Activated CD4-positive, alpha-beta memory T cell treated with anti-CD3 and anti-CD28 coated beads for 36 hours (primary cell): ENCODE data around the gene SULT1C4. TPM values are rescaled to one million over a fixed set of nuclear protein-coding genes. Genes with fewer than 3 reads are reported as not detected.

Source experiments
- CTCF ChIA-PET: fragments of 350-600 bp; sonication (Branson Sonifier 250); formaldehyde crosslinking; loops from one replicate; lab custom pipeline; 2021; ENCODE audit warnings: antibody characterized with exemption, inconsistent platforms; lab: Charles Lee
- POLR2A ChIA-PET: fragments of 350-600 bp; sonication (Branson Sonifier 250); formaldehyde crosslinking; loops from one replicate; lab custom pipeline; 2021; ENCODE audit warnings: antibody characterized with exemption; lab: Charles Lee
- DNase-seq: peaks from one replicate; pipeline ENCODE4 v3.0.0-alpha.2; 2020
- H3K27ac Mint-ChIP-seq: one replicate; pipeline ENCODE4 v1.8.0; 2021; ENCODE audit warnings: mixed read lengths
- H3K27me3 Mint-ChIP-seq: one replicate; pipeline ENCODE4 v1.8.0; 2021; ENCODE audit warnings: mixed read lengths
- H3K36me3 Mint-ChIP-seq: one replicate; pipeline ENCODE4 v1.8.0; 2021; ENCODE audit warnings: mixed read lengths
- H3K4me1 Mint-ChIP-seq: one replicate; pipeline ENCODE4 v1.8.0; 2021; ENCODE audit warnings: low read depth, mixed read lengths
- H3K4me3 Mint-ChIP-seq: one replicate; pipeline ENCODE4 v1.8.0; 2021; ENCODE audit warnings: mild to moderate bottlenecking, mixed read lengths
- H3K9me3 Mint-ChIP-seq: one replicate; pipeline ENCODE4 v1.8.0; 2021; ENCODE audit warnings: mixed read lengths
- intact Hi-C: fragments of 100-400 bp; cut with micrococcal nuclease; formaldehyde crosslinking; loops from one replicate; pipeline ENCODE4 v1.15.1; 2023
- total RNA-seq, 2 experiments: library from RNA; stranded (reverse); gene quantifications; one replicate each; pipeline ENCODE4 v1.2.3, GENCODE V29; 2021

SULT1C4 gene
- total RNA-seq, 2 experiments from 2014 or later = not detected

DNA sequence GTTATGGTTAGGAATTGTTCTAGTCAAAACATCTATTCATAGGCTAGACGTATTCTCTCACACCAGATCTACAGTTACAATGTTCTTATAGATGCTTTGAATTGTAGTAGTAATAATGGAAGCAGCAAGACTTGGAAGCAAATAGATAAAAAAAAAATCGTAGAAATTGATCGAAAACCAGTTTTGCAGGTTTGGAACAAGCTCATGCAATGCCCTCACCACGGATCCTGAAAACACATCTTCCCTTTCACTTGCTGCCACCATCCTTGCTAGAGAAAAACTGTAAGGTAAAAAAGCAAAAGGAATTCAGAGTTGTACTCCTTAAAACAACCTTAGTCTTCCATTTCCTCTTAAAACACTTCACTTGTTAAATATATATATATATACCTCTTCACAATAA lies 4.4 kb downstream of the SULT1C4 start:
- Mint-ChIP-seq H3K27ac (no peak overlapping the region), H3K9me3 (no peaks in the 10 kb centered on the region)
- POLR2A ChIA-PET = no interaction called here

DNA sequence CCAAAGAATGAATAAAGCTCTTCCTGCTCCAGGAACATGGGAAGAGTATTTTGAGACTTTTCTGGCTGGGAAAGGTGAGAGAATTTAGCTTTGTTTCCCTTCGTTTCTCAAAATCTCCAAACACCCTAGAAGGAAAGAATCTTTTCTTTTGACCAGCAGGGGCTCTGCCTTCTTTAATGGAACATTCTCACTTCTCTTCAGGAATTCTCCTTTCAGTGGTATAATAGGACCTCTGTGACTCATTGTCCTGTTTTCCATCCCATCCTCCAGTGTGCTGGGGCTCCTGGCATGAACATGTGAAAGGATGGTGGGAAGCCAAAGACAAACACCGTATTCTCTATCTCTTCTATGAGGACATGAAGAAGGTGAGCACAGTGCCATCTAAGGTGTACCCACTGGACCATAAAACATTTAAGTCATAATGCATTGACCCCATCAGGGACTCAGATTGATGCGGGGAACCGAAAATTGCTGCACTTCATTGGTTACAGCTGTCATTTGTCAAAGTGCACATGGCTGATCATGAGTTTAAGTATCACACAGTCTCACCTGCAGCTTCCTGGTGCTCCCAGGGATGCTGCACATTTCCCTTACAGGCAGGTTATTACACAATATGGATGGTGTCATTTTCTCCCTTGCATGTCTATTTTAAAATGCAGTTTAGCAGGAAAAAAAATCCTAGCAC lies 5.5 kb downstream of the SULT1C4 start:
- no peaks in the 10 kb centered on the region for H3K9me3 Mint-ChIP-seq
- no peak for DNase-seq
- no peak overlapping the region for H3K27ac Mint-ChIP-seq
- peaks cover 3% of the 10 kb centered on the region for H3K27me3 Mint-ChIP-seq
- no peaks in the 10 kb centered on the region for H3K36me3 Mint-ChIP-seq
- ChIA-PET POLR2A (no interaction called here), CTCF (no interaction called here)
- peaks cover 7% of the 10 kb centered on the region for H3K4me1 Mint-ChIP-seq
- no peak overlapping the region for H3K4me3 Mint-ChIP-seq
- intact Hi-C loops = no loop called here

More for the DNA sequence above, 4.4 kb downstream of the SULT1C4 start:
- DNase-seq = no peak
- Mint-ChIP-seq H3K36me3 (no peaks in the 10 kb centered on the region), H3K27me3 (peaks cover 2% of the 10 kb centered on the region), H3K4me3 (no peak overlapping the region), H3K4me1 (peaks cover 7% of the 10 kb centered on the region)
- CTCF ChIA-PET = no interaction called here
- intact Hi-C loops = no loop called here

DNA sequence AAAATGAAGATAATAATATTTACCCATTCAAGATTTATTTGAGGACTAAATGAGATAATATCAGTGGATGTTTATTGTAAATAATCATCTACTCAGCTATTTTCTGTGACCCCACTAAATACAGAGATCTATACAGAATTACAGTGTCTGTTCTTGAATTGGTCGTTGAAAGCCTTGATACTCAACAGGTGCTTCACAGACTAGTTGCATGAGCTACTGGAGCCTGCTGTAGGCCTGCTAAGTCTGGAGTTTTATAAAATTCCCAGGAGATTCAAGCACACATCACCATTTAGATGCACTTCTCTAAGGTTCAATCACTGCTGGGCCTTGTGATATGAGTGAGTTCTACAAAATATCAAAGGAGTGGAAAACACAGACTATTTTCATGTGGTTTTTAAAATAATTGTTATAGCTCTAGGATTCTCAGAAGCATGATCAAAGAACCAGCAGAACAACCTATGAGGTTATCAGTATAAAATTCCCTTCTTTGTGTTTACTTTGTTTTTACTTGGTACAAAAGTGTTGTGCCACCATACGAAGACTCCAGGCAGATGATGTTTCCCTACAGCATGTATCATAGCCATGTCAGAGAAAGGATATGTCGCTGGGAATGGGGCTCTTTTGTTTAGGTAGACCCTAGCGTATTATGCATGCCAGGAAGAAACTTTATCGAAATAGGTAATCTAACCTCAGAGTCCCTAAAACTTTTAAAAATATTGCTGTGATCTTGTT lies 7.1 kb downstream of the SULT1C4 start:
- Mint-ChIP-seq H3K4me1 (peaks cover 7% of the 10 kb centered on the region), H3K36me3 (no peaks in the 10 kb centered on the region), H3K9me3 (no peaks in the 10 kb centered on the region), H3K27me3 (peaks cover 8% of the 10 kb centered on the region), H3K4me3 (no peak overlapping the region), H3K27ac (no peak overlapping the region)
- intact Hi-C loops = no loop called here
- CTCF ChIA-PET = no interaction called here
- POLR2A ChIA-PET = no interaction called here
- DNase-seq = no peak

DNA sequence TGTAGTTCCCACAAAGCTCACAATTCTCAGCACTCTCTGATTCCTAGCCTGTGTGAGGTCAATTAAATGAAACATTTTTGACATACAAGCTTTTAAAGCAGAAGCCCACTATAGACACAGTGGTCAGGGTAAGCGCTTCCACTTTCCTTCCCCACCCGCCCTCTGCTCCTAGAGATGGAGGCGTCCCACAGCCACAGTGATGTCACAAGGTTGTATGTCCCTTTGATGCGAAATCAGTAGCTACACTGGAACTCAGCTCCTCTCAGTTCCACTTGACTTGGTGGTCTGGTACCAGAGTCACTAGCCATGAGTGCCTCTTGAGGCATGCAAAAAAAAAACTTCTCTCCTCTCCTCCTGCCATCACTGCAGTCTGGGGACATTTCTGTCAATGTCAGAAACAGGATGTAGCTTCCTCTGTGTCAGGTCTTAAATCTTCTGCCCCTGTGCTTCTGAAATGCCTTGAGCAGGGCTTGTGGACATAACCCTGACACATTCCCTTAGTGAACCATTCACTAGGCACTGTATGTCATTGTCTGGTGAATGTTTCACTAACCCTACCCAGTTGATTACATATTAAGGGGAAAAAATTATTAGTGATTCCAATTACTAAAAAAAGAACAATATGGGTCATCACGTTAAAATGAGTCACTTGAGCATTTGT lies 7.8 kb downstream of the SULT1C4 start:
- DNase-seq = no peak
- peaks cover 9% of the 10 kb centered on the region for H3K27me3 Mint-ChIP-seq
- H3K4me1 Mint-ChIP-seq = peaks cover 7% of the 10 kb centered on the region
- POLR2A ChIA-PET = no interaction called here
- intact Hi-C loops = no loop called here
- H3K36me3 Mint-ChIP-seq = peaks cover 1% of the 10 kb centered on the region
- no peak overlapping the region for H3K27ac Mint-ChIP-seq
- H3K9me3 Mint-ChIP-seq = no peaks in the 10 kb centered on the region
- CTCF ChIA-PET = no interaction called here
- H3K4me3 Mint-ChIP-seq = no peak overlapping the region

DNA sequence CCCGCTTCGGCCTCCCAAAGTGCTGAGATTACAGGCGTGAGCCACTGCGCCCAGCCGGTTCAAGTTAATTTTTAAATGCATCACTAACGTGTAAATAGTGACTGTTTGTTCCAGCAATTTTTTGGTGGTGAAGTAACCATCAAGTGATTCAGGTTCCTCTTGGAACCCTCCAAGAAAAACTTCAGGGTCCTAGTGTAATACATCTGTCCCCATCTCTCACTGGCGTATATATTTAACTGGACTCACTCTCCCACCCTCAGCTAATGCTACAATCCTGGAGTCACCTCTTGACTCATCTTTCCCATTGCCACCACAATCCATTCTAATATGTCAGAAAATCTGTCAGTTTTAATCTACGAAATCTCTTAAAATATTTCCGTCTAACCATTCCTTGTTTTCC lies 10.3 kb downstream of the SULT1C4 start:
- intact Hi-C loops = no loop called here
- Mint-ChIP-seq H3K4me3 (no peak overlapping the region), H3K9me3 (peaks cover 13% of the 10 kb centered on the region), H3K27me3 (peaks cover 18% of the 10 kb centered on the region), H3K36me3 (peaks cover 7% of the 10 kb centered on the region), H3K27ac (no peak overlapping the region), H3K4me1 (peaks cover 7% of the 10 kb centered on the region)
- ChIA-PET POLR2A (no interaction called here), CTCF (no interaction called here)
- no peak for DNase-seq

DNA sequence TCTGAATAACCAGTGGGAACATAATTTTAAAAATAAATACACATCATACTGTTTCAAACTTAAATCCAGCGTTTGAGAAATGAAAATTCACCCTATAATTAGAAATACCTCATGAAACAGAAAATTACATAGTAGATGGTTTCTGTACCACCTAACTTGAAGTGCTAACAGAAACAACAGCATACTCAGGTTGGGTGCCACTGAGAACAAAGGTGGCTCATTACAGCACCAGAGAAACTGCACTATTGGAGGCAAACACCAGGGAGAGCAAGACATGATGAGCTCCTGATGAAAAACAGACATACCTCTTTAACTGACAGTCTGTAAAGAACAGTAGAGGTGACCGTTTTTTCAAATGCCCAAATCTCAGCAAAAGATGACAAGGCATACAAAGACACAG lies 12.6 kb downstream of the SULT1C4 start:
- ChIA-PET POLR2A (no interaction called here), CTCF (no interaction called here)
- H3K27ac Mint-ChIP-seq = no peak overlapping the region
- DNase-seq = no peak
- H3K9me3 Mint-ChIP-seq = peaks cover 21% of the 10 kb centered on the region
- peaks cover 9% of the 10 kb centered on the region for H3K36me3 Mint-ChIP-seq
- intact Hi-C loops = no loop called here
- no peak overlapping the region for H3K4me3 Mint-ChIP-seq
- H3K27me3 Mint-ChIP-seq = peaks cover 18% of the 10 kb centered on the region
- H3K4me1 Mint-ChIP-seq = peaks cover 2% of the 10 kb centered on the region

DNA sequence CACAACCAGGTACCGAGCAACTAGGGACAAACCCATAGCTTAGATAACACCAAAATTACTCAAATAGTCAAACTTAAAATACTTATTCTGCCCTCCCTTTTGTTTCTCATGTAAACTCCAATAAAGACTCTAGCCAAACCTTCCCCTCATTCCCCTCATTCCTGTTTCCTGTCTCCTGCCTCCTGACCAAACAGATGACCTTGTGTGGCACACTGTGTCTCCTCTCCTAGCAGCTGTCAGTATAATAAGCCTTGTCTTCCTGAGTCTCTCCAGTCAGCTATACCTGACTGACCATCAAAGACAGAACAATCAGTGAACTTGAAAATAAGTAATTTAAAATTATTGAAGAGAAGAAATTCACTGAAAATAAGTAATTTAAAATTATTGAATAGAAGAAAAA lies 14.3 kb downstream of the SULT1C4 start:
- no peaks in the 10 kb centered on the region for H3K4me1 Mint-ChIP-seq
- ChIA-PET POLR2A (no interaction called here), CTCF (no interaction called here)
- H3K9me3 Mint-ChIP-seq = peaks cover 21% of the 10 kb centered on the region
- H3K27ac Mint-ChIP-seq = no peak overlapping the region
- intact Hi-C loops = no loop called here
- no peak for DNase-seq
- peaks cover 9% of the 10 kb centered on the region for H3K36me3 Mint-ChIP-seq
- peaks cover 18% of the 10 kb centered on the region for H3K27me3 Mint-ChIP-seq
- no peak overlapping the region for H3K4me3 Mint-ChIP-seq

DNA sequence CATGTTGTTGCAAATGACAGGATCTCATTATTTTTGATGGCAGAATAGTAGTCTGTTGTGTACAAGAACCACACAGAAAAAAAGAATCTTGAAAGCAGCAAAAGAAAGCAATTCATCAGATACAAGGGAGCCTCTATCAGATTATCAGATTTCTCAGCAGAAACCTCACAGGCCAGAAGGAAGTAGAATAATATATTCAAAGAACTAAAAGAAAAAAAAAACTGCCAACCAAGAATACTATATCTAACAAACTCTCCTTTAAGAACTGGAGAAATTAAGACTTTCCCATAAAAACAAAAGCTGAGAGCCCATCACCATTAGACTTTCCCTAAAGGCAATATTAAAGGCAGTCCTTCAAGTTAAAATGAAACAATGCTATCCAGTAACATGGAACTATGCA lies 15.4 kb downstream of the SULT1C4 start:
- Mint-ChIP-seq H3K4me1 (no peaks in the 10 kb centered on the region), H3K27ac (no peak overlapping the region), H3K4me3 (no peak overlapping the region), H3K9me3 (peaks cover 23% of the 10 kb centered on the region), H3K27me3 (peaks cover 17% of the 10 kb centered on the region), H3K36me3 (peaks cover 9% of the 10 kb centered on the region)
- intact Hi-C loops = no loop called here
- DNase-seq = no peak
- POLR2A ChIA-PET = no interaction called here
- CTCF ChIA-PET = no interaction called here

DNA sequence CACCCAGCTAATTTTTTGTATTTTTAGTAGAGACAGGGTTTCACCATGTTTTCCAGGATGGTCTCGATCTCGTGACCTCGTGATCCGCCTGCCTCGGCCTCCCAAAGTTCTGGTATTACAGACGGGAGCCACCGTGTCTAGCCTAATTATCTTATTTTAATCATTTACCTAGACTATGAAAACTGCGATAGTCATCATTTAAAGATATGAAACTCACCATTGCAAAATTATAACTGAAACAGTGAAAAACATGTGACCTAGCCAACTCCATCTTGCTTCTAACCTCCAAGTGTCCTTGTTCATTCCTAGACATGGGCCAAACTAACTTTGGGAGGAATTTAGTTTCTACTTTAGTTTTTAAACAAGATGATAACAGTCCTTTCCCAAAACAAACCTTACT lies 17.4 kb downstream of the SULT1C4 start:
- no peak for DNase-seq
- Mint-ChIP-seq H3K27ac (no peak overlapping the region), H3K36me3 (peaks cover 10% of the 10 kb centered on the region), H3K4me3 (no peak overlapping the region), H3K4me1 (no peaks in the 10 kb centered on the region), H3K9me3 (peaks cover 42% of the 10 kb centered on the region), H3K27me3 (peaks cover 11% of the 10 kb centered on the region)
- ChIA-PET CTCF (no interaction called here), POLR2A (no interaction called here)
- intact Hi-C loops = no loop called here

DNA sequence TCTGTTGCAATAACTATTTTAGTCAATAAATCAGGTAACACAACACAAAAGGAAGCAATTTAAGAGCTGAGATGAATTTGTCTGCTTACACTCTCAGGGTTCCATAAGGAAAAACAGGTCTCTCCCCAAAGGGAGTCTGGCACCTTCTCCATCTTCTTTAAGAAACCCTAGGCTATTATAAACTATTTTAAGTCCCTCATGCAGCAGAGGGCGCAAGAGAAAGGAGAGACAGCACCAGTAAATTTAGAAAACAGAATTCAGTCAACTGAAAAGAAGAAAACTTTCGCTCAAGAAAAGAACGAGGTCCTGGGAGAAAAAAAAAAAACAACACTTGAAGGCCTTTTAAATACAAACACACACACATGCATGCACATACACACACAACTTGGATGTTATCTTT lies 19.1 kb downstream of the SULT1C4 start:
- Mint-ChIP-seq H3K27me3 (peaks cover 3% of the 10 kb centered on the region), H3K9me3 (peaks cover 42% of the 10 kb centered on the region), H3K4me1 (no peaks in the 10 kb centered on the region), H3K4me3 (no peak overlapping the region), H3K36me3 (peaks cover 5% of the 10 kb centered on the region), H3K27ac (no peak overlapping the region)
- intact Hi-C loops = loop anchor here (1.0 kb wide), 1 partner anchor 187 kb away; no protein-coding TSS in a partner anchor
- DNase-seq = peak; percentile 14
- ChIA-PET POLR2A (no interaction called here), CTCF (interaction anchor here (0.6 kb wide), 1 partner anchor 187 kb away, joined by 3 read pairs; no protein-coding TSS in a partner anchor)

DNA sequence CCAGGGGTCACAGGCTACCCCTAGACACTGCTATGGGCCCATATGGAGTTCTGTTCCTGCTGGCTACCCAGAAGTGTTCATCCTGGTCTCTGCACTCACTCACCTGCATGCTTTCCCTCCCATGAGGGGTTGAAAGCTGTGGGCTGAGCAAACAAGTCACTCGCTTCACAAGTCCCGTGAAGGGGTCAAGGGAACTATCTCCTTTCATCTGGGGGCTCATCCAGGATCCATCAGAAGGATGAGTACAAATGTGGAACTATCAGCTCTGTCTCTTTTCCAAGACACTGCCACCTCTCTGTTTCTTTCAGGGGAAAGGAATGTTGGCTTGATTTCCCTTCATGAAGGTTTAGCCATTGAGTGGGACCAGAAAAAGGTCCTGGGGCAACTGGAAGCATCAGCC lies 21.7 kb downstream of the SULT1C4 start:
- Mint-ChIP-seq H3K9me3 (peaks cover 29% of the 10 kb centered on the region), H3K27me3 (peaks cover 2% of the 10 kb centered on the region), H3K27ac (no peak overlapping the region), H3K36me3 (peaks cover 2% of the 10 kb centered on the region), H3K4me3 (no peak overlapping the region), H3K4me1 (no peaks in the 10 kb centered on the region)
- CTCF ChIA-PET = no interaction called here
- DNase-seq = no peak
- POLR2A ChIA-PET = no interaction called here
- intact Hi-C loops = no loop called here

DNA sequence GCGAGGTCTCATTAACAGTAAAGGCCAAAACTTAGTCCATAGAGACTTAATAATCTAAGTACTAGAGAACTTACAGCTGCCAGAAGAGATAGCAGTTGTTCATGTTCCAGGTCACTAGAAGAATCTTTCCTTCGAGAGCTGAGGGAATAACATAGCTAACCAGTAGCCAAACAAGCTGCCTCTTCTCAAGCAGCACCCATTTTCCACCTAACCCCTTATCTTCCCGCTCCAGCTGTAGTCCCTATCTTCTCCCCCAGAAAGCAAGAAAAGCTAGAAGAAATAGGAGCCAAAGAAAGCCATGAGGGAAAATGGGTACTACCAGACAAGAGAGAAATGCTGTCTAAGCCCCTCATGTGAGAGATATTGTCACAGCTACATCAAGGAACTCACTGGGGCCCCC lies 24.0 kb downstream of the SULT1C4 start:
- Mint-ChIP-seq H3K9me3 (peaks cover 44% of the 10 kb centered on the region), H3K4me3 (no peak overlapping the region), H3K27ac (no peak overlapping the region), H3K27me3 (peaks cover 2% of the 10 kb centered on the region), H3K4me1 (no peaks in the 10 kb centered on the region), H3K36me3 (peaks cover 2% of the 10 kb centered on the region)
- CTCF ChIA-PET = no interaction called here
- intact Hi-C loops = no loop called here
- POLR2A ChIA-PET = no interaction called here
- no peak for DNase-seq
